Progenitor cell of endocrine pancreas (in vitro differentiated cells): ENCODE measurements around the gene LY6G6C. TPM values are rescaled to one million over a fixed set of nuclear protein-coding genes. Genes with fewer than 3 reads are reported as not detected.

Experiments used
- DNase-seq: peaks from one replicate; pipeline ENCODE4 v3.0.0; 2021; ENCODE audit warnings: low spot score; ENCODE audit not compliant: unreplicated experiment
- H3K27ac Mint-ChIP-seq: 2 replicates; pipeline ENCODE4 v1.8.0; 2021; ENCODE audit warnings: mild to moderate bottlenecking, moderate library complexity, mixed read lengths
- H3K27me3 Mint-ChIP-seq: 2 replicates; pipeline ENCODE4 v1.8.0; 2021; ENCODE audit warnings: mixed read lengths
- H3K36me3 Mint-ChIP-seq: 2 replicates; pipeline ENCODE4 v1.8.0; 2022; ENCODE audit warnings: mixed read lengths; ENCODE audit not compliant: insufficient read depth
- H3K4me1 Mint-ChIP-seq: 2 replicates; pipeline ENCODE4 v1.8.0; 2021; ENCODE audit warnings: low read depth, mixed read lengths
- H3K4me3 Mint-ChIP-seq: 2 replicates; pipeline ENCODE4 v1.8.0; 2021; ENCODE audit warnings: low read depth, mild to moderate bottlenecking, moderate library complexity, mixed read lengths
- H3K9me3 Mint-ChIP-seq: 2 replicates; pipeline ENCODE4 v1.8.0; 2021; ENCODE audit warnings: low read depth, mixed read lengths
- CTCF ChIP-seq: fragments of 200-600 bp; sonication (generic); IDR thresholded peaks from one replicate; pipeline ENCODE4 v1.5.0; 2021; ENCODE audit warnings: antibody characterized with exemption, mild to moderate bottlenecking; ENCODE audit not compliant: unreplicated experiment
- long read RNA-seq: library from polyadenylated mRNA; unstranded; transcript quantifications from one replicate; pipeline ENCODE4 v2.0.0, GENCODE V29; 2020
- total RNA-seq: library from RNA; stranded (reverse); gene quantifications from 2 replicates; pipeline ENCODE4 v1.2.1, GENCODE V29; 2021

The LY6G6C gene
- 0.60 and 1.3 TPM in 2 replicates for total RNA-seq
- long read RNA-seq = 0 reads

- peaks cover 17% of the 10 kb centered on the region for H3K4me1 Mint-ChIP-seq
- H3K36me3 Mint-ChIP-seq = peaks cover 15% of the 10 kb centered on the region
- TF ChIP-seq CTCF = no peak
- no peak within 1 kb of the TSS for H3K4me3 Mint-ChIP-seq
- H3K27me3 Mint-ChIP-seq = no peaks in the 10 kb centered on the region
- H3K9me3 Mint-ChIP-seq = no peaks in the 10 kb centered on the region
- DNase-seq = no peak
- no peak within 1 kb of the TSS for H3K27ac Mint-ChIP-seq
These were observed at the start of gene LY6G6C for GRCh38 chr6:31721351-31722020. TSS of gene LY6G6C (minus strand) at chr6:31721746. CDS start at chr6:31721679, 67 bp downstream.

GRCh38 chr6:31770860-31771259, 49.3 kb upstream of the LY6G6C start:
- Mint-ChIP-seq H3K27ac (no peak overlapping the region), H3K4me1 (peaks cover 4% of the 10 kb centered on the region), H3K27me3 (no peaks in the 10 kb centered on the region), H3K36me3 (peaks cover 2% of the 10 kb centered on the region), H3K9me3 (no peaks in the 10 kb centered on the region), H3K4me3 (no peak overlapping the region)
- TF ChIP-seq CTCF = no peak
- no peak for DNase-seq

DNA sequence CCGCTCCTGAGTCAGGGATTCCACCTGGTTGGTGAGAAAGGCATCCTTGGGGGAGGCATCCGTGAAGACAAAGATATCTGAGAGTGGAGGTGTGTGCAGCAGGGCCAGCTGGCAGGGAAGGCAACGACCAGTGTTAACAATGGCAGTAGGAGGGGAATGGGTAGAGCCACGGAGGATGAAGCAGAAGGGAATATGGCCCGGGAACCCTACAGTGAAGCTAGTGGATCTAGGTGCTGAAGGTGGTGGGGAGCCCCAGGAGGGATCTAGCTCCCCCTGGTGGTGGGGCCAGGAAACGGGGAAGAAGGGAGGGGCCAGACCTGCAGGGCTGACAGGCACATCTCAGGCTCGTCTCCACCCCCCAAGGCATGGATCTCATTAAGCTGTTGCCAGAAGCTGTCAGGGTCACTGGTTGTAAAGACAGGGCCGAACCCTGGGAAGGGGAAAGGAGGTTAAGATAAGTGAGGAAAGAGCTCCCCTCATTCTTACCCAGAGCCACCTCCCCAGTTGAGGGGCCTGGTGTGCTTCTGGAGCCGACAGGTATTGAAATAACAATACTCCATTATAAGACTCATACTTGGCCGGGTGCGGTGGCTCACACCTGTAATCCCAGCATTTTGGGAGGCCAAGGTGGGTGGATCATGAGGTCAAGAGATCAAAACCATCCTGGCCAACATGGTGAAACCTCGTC, 48.3 kb upstream of the LY6G6C start:
- Mint-ChIP-seq H3K9me3 (no peaks in the 10 kb centered on the region), H3K27ac (no peak overlapping the region), H3K36me3 (peaks cover 2% of the 10 kb centered on the region), H3K4me3 (no peak overlapping the region), H3K27me3 (no peaks in the 10 kb centered on the region), H3K4me1 (no peaks in the 10 kb centered on the region)
- DNase-seq = no peak
- TF ChIP-seq CTCF = peak; percentile 59

GRCh38 chr6:31768363-31769257, 47.1 kb upstream of the LY6G6C start:
- peaks cover 2% of the 10 kb centered on the region for H3K36me3 Mint-ChIP-seq
- no peaks in the 10 kb centered on the region for H3K4me1 Mint-ChIP-seq
- no peaks in the 10 kb centered on the region for H3K27me3 Mint-ChIP-seq
- H3K4me3 Mint-ChIP-seq = no peak overlapping the region
- TF ChIP-seq CTCF = no peak
- DNase-seq = no peak
- no peaks in the 10 kb centered on the region for H3K9me3 Mint-ChIP-seq
- H3K27ac Mint-ChIP-seq = no peak overlapping the region

- no peaks in the 10 kb centered on the region for H3K27me3 Mint-ChIP-seq
- no peak overlapping the region for H3K4me3 Mint-ChIP-seq
- no peaks in the 10 kb centered on the region for H3K9me3 Mint-ChIP-seq
- no peak for TF ChIP-seq CTCF
- no peak overlapping the region for H3K27ac Mint-ChIP-seq
- DNase-seq = no peak
- no peaks in the 10 kb centered on the region for H3K4me1 Mint-ChIP-seq
- H3K36me3 Mint-ChIP-seq = peaks cover 2% of the 10 kb centered on the region
These were observed 45.6 kb upstream of the LY6G6C start for GRCh38 chr6:31767096-31767645.
